ENCODE data around the gene LRRC74A. TPM values are rescaled to one million over a fixed set of nuclear protein-coding genes. Genes with fewer than 3 reads are reported as not detected.

Gene LRRC74A
- total and polyA plus RNA-seq, 2 donors (not counting 3 experiments of a cell fraction or from before 2014, with no cell fraction given), result not detected

- no TSS peak for BruUV-seq (replicated peaks)
- TF ChIP-seq GATA2 (IDR thresholded peaks at IDR 0.05; ENCODE audit: insufficient read depth, insufficient read length, low read depth, low read length), result no peak
- TF ChIP-seq JUN (IDR thresholded peaks at IDR 0.05; ENCODE audit: borderline replicate concordance, insufficient read depth, insufficient read length, low read depth), result no peak
- no peak for TF ChIP-seq MAX (IDR thresholded peaks at IDR 0.05; ENCODE audit: insufficient read depth, insufficient read length)
- no peak for TF ChIP-seq FOS (IDR thresholded peaks at IDR 0.05; ENCODE audit: borderline replicate concordance, insufficient read depth, low read length)
- TF ChIP-seq MYC (IDR thresholded peaks at IDR 0.05; ENCODE audit: low read depth, low read length), result no peak
- no peak for TF ChIP-seq POLR2A (IDR thresholded peaks at IDR 0.05; ENCODE audit: low read depth, low read length)
- TF ChIP-seq CTCF (IDR thresholded peaks at IDR 0.05; ENCODE audit: extremely low read depth in 1 of 2, insufficient read depth in 1 of 2, low read depth in 1 of 2, low read length in 2 of 2), result no peak
- no peak for TF ChIP-seq POLR2AphosphoS5 (IDR thresholded peaks at IDR 0.05; ENCODE audit: insufficient read depth, low read depth, low read length)
- no peak for TF ChIP-seq EZH2 (IDR thresholded peaks at IDR 0.05; ENCODE audit: borderline replicate concordance, low read depth, low read length, severe bottlenecking)
- no peak for DNase-seq (ENCODE audit: low read depth, low spot score)
- no peaks in the 10 kb centered on the region for H3K9me1 ChIP-seq (replicated peaks; ENCODE audit: control insufficient read depth, extremely low read depth, insufficient read depth, low read length)
- POLR2A ChIA-PET, result no interaction called here
- no peak overlapping the region for H3K4me2 ChIP-seq (ENCODE audit: insufficient read depth, low read length)
- no peaks in the 10 kb centered on the region for H3K9me3 ChIP-seq (replicated peaks; ENCODE audit: control insufficient read depth, insufficient read depth, low read length)
- no peak for FAIRE-seq
- H3K4me1 ChIP-seq (ENCODE audit: control insufficient read depth, extremely low read depth, insufficient read depth, low read length), result no peaks in the 10 kb centered on the region
- no peak overlapping the region for H3K9ac ChIP-seq (replicated peaks; ENCODE audit: extremely low read depth, insufficient read depth, low read length)
- H3K27me3 ChIP-seq (ENCODE audit: control insufficient read depth in 2 of 2, insufficient read depth in 2 of 2, low read length in 2 of 2), result peaks cover 8 to 12% of the 10 kb centered on the region in 2 experiments
- CTCF ChIA-PET, result interaction anchor here (1.6 kb wide), 1 partner anchor 26 kb away, joined by 5 read pairs; no protein-coding TSS in a partner anchor
- H3K36me3 ChIP-seq (ENCODE audit: control insufficient read depth in 2 of 2, extremely low read depth in 1 of 2, insufficient read depth in 2 of 2, low read length in 2 of 2), result no peaks in the 10 kb centered on the region
- intact Hi-C loops (cut with micrococcal nuclease) (no loop called here), dilution Hi-C loops (cut with MboI; ENCODE audit: extremely low pct_ligation_motif_present, low sequenced_read_pairs) (no loop called here)
- H2AFZ ChIP-seq (ENCODE audit: low read depth, low read length), result no peak overlapping the region
- H3K79me2 ChIP-seq (ENCODE audit: control insufficient read depth, insufficient read depth, low read length), result no peaks in the 10 kb centered on the region
- no peak overlapping the region for H3K27ac ChIP-seq (ENCODE audit: insufficient read depth, low read depth, low read length)
- no peak overlapping the region for H3K4me3 ChIP-seq (replicated peaks in 1 of 3; ENCODE audit: insufficient read depth in 1 of 3, low read depth in 1 of 3, low read length in 3 of 3)
- no peaks in the 10 kb centered on the region for H4K20me1 ChIP-seq (replicated peaks; ENCODE audit: control insufficient read depth, extremely low read depth, insufficient read depth, low read length)
Measured at GRCh38 chr14:76837524-76837923, 11.3 kb downstream of the LRRC74A start.

Data from endothelial cell of umbilical vein (primary cell).